Brain microvascular endothelial cell (primary cell): ENCODE results near the gene TIMM50.

Experiments
- DNase-seq: peaks from one replicate; pipeline ENCODE4 v3.0.0-alpha.2; 2020
- H3K27ac ChIP-seq: fragments of 250-450 bp; sonication (Bioruptor Pico); 2 replicates; pipeline ENCODE4 v1.5.1; 2020; ENCODE audit warnings: mild to moderate bottlenecking, moderate library complexity
- H3K27me3 ChIP-seq: fragments of 250-450 bp; sonication (Bioruptor Pico); replicated peaks from 2 replicates; pipeline ENCODE4 v1.5.1; 2020; ENCODE audit warnings: mild to moderate bottlenecking
- H3K36me3 ChIP-seq: fragments of 250-450 bp; sonication (Bioruptor Pico); replicated peaks from 2 replicates; pipeline ENCODE4 v1.5.1; 2020; ENCODE audit warnings: mild to moderate bottlenecking
- H3K4me3 ChIP-seq: 2 replicates; pipeline ENCODE4 v1.5.1; 2011; ENCODE audit warnings: low read depth, mild to moderate bottlenecking, control low read depth, low read length, moderate library complexity
- CTCF ChIP-seq: IDR thresholded peaks from 2 replicates; pipeline ENCODE4 v1.5.1; 2011; ENCODE audit warnings: low read depth, mild to moderate bottlenecking, moderate library complexity, low read length, control low read depth, inconsistent platforms; ENCODE audit errors: missing control alignments
- in situ Hi-C: cut with HindIII; loops from 2 replicates; pipeline ENCODE4 v1.10.0; 2017; ENCODE audit warnings: low sequenced_read_pairs, low pct_ligation_motif_present

The TIMM50 gene

GRCh38 chr19:39520541-39521484 is 40.2 kb downstream of the TIMM50 start:
- DNase-seq: no peak
- H3K27me3 ChIP-seq: peaks cover 11% of the 10 kb centered on the region
- in situ Hi-C loops: no loop called here
- no peak for TF ChIP-seq CTCF
- no peaks in the 10 kb centered on the region for H3K36me3 ChIP-seq
- H3K4me3 ChIP-seq: no peak overlapping the region
- H3K27ac ChIP-seq: no peak overlapping the region

- no peak for TF ChIP-seq CTCF
These were observed 43.9 kb downstream of the TIMM50 start for GRCh38 chr19:39524495-39524894.

DNA sequence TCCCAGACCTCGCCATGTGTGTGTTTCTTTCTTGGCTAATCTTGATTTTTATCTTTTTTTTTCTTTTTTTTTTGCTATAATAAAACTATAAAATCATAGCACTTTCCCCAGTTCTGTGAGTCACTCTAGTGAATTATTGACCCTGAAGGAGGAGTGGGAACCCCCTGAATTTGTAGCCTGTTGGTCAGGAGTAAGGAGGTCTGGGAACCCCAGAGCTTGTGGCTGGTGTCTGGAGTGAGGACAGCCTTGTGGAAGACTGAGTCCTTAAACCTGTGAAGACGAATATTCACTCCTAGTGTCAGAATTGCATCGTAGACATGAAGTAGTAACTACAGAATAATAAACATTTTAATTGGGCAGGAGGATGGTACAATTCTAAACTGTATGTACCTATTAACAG is 44.6 kb downstream of the TIMM50 start:
- no peak for TF ChIP-seq CTCF
- H3K27me3 ChIP-seq: no peaks in the 10 kb centered on the region

More at GRCh38 chr19:39524495-39524894, 43.9 kb downstream of the TIMM50 start:
- Histone ChIP-seq H3K4me3 (no peak overlapping the region), H3K36me3 (no peaks in the 10 kb centered on the region), H3K27me3 (no peaks in the 10 kb centered on the region), H3K27ac (no peak overlapping the region)
- in situ Hi-C loops: no loop called here
- no peak for DNase-seq

DNA sequence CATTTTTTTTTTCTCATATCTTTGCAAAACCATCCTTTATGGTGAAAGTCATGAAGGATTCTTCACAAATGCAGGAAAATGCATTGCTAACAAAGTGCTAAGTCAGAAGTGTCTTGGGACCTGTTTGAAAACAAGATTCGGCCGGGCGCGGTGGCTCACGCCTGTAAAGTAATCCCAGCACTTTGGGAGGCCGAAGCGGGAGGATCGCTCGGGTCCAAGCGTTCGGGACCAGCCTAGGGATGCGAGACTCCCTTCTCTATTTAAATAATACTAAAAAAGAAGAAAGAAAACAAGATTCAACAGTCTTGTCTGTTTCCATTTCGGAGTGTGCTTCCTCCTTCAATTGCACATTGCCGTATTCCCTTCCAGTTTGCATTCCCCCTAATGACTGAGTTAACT is 51.2 kb downstream of the TIMM50 start:
- Histone ChIP-seq H3K36me3 (no peaks in the 10 kb centered on the region), H3K27me3 (no peaks in the 10 kb centered on the region), H3K4me3 (peak overlapping the region; percentile 94), H3K27ac (no peak overlapping the region)
- TF ChIP-seq CTCF: no peak
- no peak for DNase-seq
- in situ Hi-C loops: no loop called here

More for the DNA sequence above, 44.6 kb downstream of the TIMM50 start:
- H3K27ac ChIP-seq: no peak overlapping the region
- H3K4me3 ChIP-seq: no peak overlapping the region
- H3K36me3 ChIP-seq: no peaks in the 10 kb centered on the region
- no peak for DNase-seq
- in situ Hi-C loops: no loop called here

DNA sequence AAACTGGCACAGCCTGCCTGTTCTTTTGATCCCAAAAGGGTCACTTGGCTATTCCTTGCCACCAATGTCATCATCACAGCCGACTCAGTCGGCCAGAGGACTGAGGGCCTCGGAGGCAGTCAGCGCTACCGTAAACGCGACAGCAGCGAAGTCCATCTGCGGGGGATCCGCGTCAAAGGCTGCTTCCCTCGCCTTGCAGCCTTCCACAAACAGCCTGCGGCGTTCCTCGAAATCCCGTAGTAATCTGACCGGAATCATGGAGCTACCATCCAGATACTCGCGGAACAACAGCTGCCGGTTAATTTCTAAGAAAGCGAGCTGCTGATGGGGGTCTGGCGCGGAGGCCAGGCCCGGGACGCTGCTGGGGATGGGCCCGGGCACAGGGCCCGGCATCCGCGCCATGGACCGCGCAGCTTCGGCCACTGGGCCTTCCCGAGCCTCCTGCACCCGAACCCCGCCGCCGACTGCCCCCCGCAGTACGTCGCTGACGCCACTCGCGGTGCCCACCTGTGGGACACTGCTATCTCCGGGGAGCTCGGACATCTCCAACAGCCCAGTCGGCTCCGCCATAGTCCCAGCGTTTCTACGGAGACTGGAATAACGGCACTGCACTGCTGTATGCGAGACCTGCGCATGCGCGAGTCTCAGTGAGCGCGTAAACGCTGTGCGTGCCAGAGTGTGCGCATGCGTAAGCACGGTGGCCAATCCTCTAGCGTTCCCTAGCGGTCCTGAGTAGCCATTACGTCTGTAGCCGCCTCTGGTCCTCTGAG is 51.8 kb downstream of the TIMM50 start, which contains the start of gene EID2B:
Gene EID2B (minus strand): TSS at position 620 of the 770 bp plus-strand sequence. CDS start 50 bp downstream, at position 570.
- H3K36me3 ChIP-seq: no peaks in the 10 kb centered on the region
- TF ChIP-seq CTCF: peak; percentile 99
- in situ Hi-C loops: no loop called here
- peak within 1 kb of the TSS; percentile 72 for H3K27ac ChIP-seq
- DNase-seq: peak; percentile 88
- peak within 1 kb of the TSS; percentile 94 for H3K4me3 ChIP-seq
- H3K27me3 ChIP-seq: no peaks in the 10 kb centered on the region
